Heart left ventricle (tissue), 13 donors: ENCODE data around the gene FAM171A2.

Experiments
- CTCF ChIP-seq, 12 donors: fragments of 200-600 bp; sonication (generic) in 4 of 12; IDR thresholded peaks; one replicate each; pipeline versions ENCODE4 v1.5.0 to v1.8.0; 2018 to 2022; ENCODE audit warnings: antibody characterized with exemption in 12 of 12, mild to moderate bottlenecking in 5 of 12
- POLR2A ChIP-seq, 2 donors: fragments of 450-650 bp; IDR thresholded peaks; one replicate each; pipeline ENCODE4 v1.6.1; 2017; ENCODE audit warnings: antibody characterized with exemption in 2 of 2, mild to moderate bottlenecking in 2 of 2, moderate library complexity in 2 of 2
- donor health status: ischemic (EF 13 %, LVEDD 7.1; RV severe dilation, severe dysfunction).
- donor health status: DM: no; HTN: yes; CAD: no.
- donor health status: DM: no; HTN: no; CAD: no.
- donor health status: ischemic (EF 25% LVEDD 6.9; RV normal size, moderate dysfunction).
- donor health status: ischemic (EF 25% LVEDD 5.7; RV mildly dilated, moderate dysfunction).
- donor health status: ischemic (EF 35%, LVEDD 5.7; RV mildly dilated, moderate dysfunction).
- donor health status: nonischemic (EF 11% LVEDD 7.7; RV severe dilation, severe dysfunction).
- donor health status: DM: yes; HTN: yes; CAD: no.
- donor health status: PGD.
- donor health status: ischemic (EF 29% LVEDD 5.4; RV normal size, mild dysfunction).
- donor health status: nonischemic (EF 23%, LVEDD 6.1; RV moderate dilation, normal function).

GRCh38 chr17:44348234-44348987, 15.2 kb downstream of the FAM171A2 start:
- TF ChIP-seq CTCF (IDR thresholded peaks at IDR 0.05) (no peak), POLR2A (IDR thresholded peaks at IDR 0.05) (no peak)
